ENCODE data around the gene STX12. TPM values are rescaled to one million over a fixed set of nuclear protein-coding genes. Genes with fewer than 3 reads are reported as not detected.
"Not testable (repeated sequence)": the region's sequence is repeated elsewhere in the genome, so short reads cannot be mapped to it uniquely, and the experiment has no call there.

The STX12 gene
- total and polyA plus RNA-seq, 2 experiments from 2014 or later: 6.1 to 9.0 TPM

DNA sequence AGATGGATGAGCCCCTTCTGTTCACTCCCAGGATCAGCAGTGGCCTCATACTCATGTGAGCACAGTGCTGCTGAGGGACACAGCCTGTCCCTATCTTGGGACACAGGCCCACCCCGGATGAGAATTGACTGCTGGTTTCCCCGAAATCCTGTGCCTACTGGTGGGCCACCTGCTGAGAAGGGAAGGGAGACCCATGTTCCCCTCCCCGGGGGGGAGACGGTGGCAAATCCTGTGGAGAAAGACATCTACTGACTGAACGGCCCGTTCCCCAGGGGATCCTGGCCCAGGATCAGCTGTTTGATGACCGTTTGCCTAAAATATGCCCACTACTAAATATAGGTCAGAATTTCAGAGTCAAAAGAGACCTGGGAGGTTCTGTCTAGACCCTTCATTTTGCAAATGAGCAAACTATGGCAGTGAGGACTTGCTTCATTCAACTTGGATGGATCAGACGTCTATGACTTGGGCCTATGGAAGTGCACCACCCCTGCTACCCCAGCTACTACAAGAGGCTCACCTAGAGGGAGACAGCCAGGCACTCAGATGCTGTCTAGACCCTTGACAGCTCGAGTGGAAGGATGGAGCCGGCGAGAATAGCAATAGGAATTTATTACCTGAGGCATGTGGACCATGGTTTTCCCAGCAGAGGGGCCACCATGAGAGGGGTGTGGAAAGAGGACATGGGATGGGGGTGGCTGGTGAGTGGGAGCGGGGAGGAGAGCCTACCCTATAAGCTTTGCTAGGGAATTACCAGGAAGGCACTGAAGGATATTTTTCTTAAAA, 83.7 kb downstream of the STX12 start (continued):
- TF ChIP-seq REST (IDR thresholded peaks at IDR 0.05; ENCODE audit: unreplicated experiment) (no peak), STAT1 (IDR thresholded peaks at IDR 0.05; ENCODE audit: unreplicated experiment) (no peak), ZNF114 (CRISPR knock-in tag; IDR thresholded peaks at IDR 0.05) (no peak), JUNB (IDR thresholded peaks at IDR 0.05; ENCODE audit: unreplicated experiment) (no peak), POLR2AphosphoS5 (IDR thresholded peaks at IDR 0.05; ENCODE audit: low read depth) (no peak), EZH2 (IDR thresholded peaks at IDR 0.05; ENCODE audit: low read depth, unreplicated experiment) (no peak), CREB1 (CRISPR knock-in tag; IDR thresholded peaks at IDR 0.05; ENCODE audit: low read depth) (no peak), EZH2phosphoT487 (IDR thresholded peaks at IDR 0.05; ENCODE audit: unreplicated experiment) (no peak), ZNF331 (CRISPR knock-in tag; IDR thresholded peaks at IDR 0.05; ENCODE audit: low read depth) (no peak), NANOG (IDR thresholded peaks at IDR 0.05; ENCODE audit: borderline replicate concordance) (no peak)
- TF ChIP-seq, protein P1, sequence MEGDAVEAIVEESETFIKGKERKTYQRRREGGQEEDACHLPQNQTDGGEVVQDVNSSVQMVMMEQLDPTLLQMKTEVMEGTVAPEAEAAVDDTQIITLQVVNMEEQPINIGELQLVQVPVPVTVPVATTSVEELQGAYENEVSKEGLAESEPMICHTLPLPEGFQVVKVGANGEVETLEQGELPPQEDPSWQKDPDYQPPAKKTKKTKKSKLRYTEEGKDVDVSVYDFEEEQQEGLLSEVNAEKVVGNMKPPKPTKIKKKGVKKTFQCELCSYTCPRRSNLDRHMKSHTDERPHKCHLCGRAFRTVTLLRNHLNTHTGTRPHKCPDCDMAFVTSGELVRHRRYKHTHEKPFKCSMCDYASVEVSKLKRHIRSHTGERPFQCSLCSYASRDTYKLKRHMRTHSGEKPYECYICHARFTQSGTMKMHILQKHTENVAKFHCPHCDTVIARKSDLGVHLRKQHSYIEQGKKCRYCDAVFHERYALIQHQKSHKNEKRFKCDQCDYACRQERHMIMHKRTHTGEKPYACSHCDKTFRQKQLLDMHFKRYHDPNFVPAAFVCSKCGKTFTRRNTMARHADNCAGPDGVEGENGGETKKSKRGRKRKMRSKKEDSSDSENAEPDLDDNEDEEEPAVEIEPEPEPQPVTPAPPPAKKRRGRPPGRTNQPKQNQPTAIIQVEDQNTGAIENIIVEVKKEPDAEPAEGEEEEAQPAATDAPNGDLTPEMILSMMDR (conservative IDR thresholded peaks at IDR 0.05; ENCODE audit: low read depth in 2 of 2): no peak
- TF ChIP-seq, protein P2, sequence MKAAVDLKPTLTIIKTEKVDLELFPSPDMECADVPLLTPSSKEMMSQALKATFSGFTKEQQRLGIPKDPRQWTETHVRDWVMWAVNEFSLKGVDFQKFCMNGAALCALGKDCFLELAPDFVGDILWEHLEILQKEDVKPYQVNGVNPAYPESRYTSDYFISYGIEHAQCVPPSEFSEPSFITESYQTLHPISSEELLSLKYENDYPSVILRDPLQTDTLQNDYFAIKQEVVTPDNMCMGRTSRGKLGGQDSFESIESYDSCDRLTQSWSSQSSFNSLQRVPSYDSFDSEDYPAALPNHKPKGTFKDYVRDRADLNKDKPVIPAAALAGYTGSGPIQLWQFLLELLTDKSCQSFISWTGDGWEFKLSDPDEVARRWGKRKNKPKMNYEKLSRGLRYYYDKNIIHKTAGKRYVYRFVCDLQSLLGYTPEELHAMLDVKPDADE (IDR thresholded peaks at IDR 0.05): no peak

DNA sequence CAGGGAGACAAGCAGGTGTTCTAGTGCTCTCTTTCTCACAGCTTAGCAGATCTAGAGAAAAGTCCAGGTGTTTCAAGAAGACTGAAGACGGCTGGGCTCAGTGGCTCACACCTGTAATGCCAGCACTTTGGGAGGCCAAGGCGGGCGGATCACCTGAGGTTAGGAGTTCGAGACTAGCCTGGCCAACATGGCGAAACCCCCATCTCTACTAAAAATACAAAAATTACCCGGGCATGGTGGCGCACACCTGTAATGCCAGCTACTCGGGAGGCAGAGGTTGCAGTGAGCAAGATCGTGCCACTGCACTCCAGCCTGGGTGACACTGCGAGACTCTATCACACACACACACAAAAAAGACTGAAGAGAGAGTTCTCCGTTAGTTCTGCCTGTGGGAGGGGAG, 84.5 kb downstream of the STX12 start:
- H3K27me3 ChIP-seq (ENCODE audit: insufficient read depth); H3K79me2 ChIP-seq (replicated peaks; ENCODE audit: insufficient read depth); H3K9me2 ChIP-seq (ENCODE audit: insufficient read depth); H3K4me3 ChIP-seq; H4K20me1 ChIP-seq (replicated peaks; ENCODE audit: insufficient read depth); H3K4me1 ChIP-seq (ENCODE audit: insufficient read depth); H3K27ac ChIP-seq (ENCODE audit: low read depth); H3K27ac Mint-ChIP-seq; H3K4me3 Mint-ChIP-seq; H3K4me2 ChIP-seq; ATAC-seq; H3K36me3 ChIP-seq (ENCODE audit: insufficient read depth); H3K9me3 Mint-ChIP-seq; H3K36me3 Mint-ChIP-seq (ENCODE audit: low read depth); H3K4me1 Mint-ChIP-seq; DNase-seq (ENCODE audit: low spot score); H2AFZ ChIP-seq; H3F3A ChIP-seq (replicated peaks; ENCODE audit: low read depth): not testable (repeated sequence)
- peaks cover 10% of the 10 kb centered on the region for H3K27me3 Mint-ChIP-seq (ENCODE audit: insufficient read depth, low read depth, poor library complexity)

All from GM23338 (cell line).